K562 (cell line): Measurements from ENCODE around the gene DENND5B. TPM values are rescaled to one million over a fixed set of nuclear protein-coding genes. Genes with fewer than 3 reads are reported as not detected.

Source experiments
- ATAC-seq: fragments of 200-7000 bp; cut with Tn5 transposase; 3 replicates; pipeline ENCODE4 v1.9.1; 2020; ENCODE audit warnings: moderate library complexity
- Bru-seq: library from RNA; stranded (reverse); fragments of 400-500 nt; gene quantifications from one replicate; lab custom pipeline; 2021; lab: Mats Ljungman, UMichigan
- BruChase-seq, 2 experiments: library from RNA; stranded (reverse); fragments of 400-500 nt; gene quantifications; one replicate each; lab custom pipeline; 2021; lab: Mats Ljungman, UMichigan
- BruUV-seq: library from RNA; stranded (reverse); fragments of 400-500 nt; replicated peaks from 2 replicates; lab custom pipeline; 2021; lab: Mats Ljungman, UMichigan
- CTCF ChIA-PET: fragments of 300-600 bp; formaldehyde crosslinking; extraction: SDS; loops from one replicate; lab custom pipeline; 2021; ENCODE audit warnings: low intra/inter-chr PET ratio; lab: Yijun Ruan, JAX
- POLR2A ChIA-PET: fragments of 300-600, 350-650 bp; sonication (Branson Sonifier 250); formaldehyde crosslinking; extraction: SDS; loops from one replicate; lab custom pipeline; 2021; ENCODE audit warnings: antibody characterized with exemption, inconsistent platforms; lab: Yijun Ruan, JAX
- DNase-seq, 4 experiments: peaks; one replicate each; pipeline versions ENCODE4 v3.0.0 to v3.0.0-alpha.2; 2011 to 2018; ENCODE audit warnings: low spot score in 3 of 4, mixed read lengths in 3 of 4; ENCODE audit errors: extremely low read depth in 1 of 4
- FAIRE-seq: peaks from 2 replicates; lab custom pipeline; 2011; peaks lifted over from hg19 to GRCh38; lab: Jason Lieb, UNC
- H2AFZ ChIP-seq: 2 replicates; pipeline ENCODE4 v1.6.0; 2011; ENCODE audit warnings: low read depth, low read length, control low read depth, inconsistent platforms
- H3K27ac ChIP-seq: fragments of 200-600 bp; 3 replicates; pipeline ENCODE4 v1.8.0; 2011; ENCODE audit warnings: low read depth, mild to moderate bottlenecking, control low read depth, inconsistent platforms, low read length, moderate library complexity, mixed read lengths; ENCODE audit errors: extremely low read depth
- H3K27me3 ChIP-seq, 2 experiments: fragments of 300-600 bp in 1 of 2; 2 replicates in 1 of 2; 3 replicates in 1 of 2; pipeline versions ENCODE4 v1.6.0 to v1.8.0; 2011; ENCODE audit warnings: inconsistent platforms in 2 of 2, low read length in 2 of 2, mild to moderate bottlenecking in 1 of 2, mixed read lengths in 1 of 2, moderate library complexity in 1 of 2; ENCODE audit not compliant: control insufficient read depth in 2 of 2, insufficient read depth in 2 of 2
- H3K36me3 ChIP-seq: fragments of 300-600 bp; 3 replicates; pipeline ENCODE4 v1.8.0; 2011; ENCODE audit warnings: mild to moderate bottlenecking, low read length, inconsistent platforms; ENCODE audit not compliant: control insufficient read depth, insufficient read depth
- H3K4me1 ChIP-seq, 2 experiments: fragments of 200-600 bp in 1 of 2; replicated peaks in 1 of 2; 2 replicates in 1 of 2; 3 replicates in 1 of 2; pipeline versions ENCODE4 v1.5.1 to v1.8.0; 2011; ENCODE audit warnings: inconsistent platforms in 2 of 2, low read length in 2 of 2, mild to moderate bottlenecking in 1 of 2, mixed read lengths in 1 of 2, moderate library complexity in 1 of 2; ENCODE audit not compliant: control insufficient read depth in 2 of 2, insufficient read depth in 2 of 2
- H3K4me2 ChIP-seq: 2 replicates; pipeline ENCODE4 v1.6.1; 2011; ENCODE audit warnings: low read length, control low read depth, inconsistent platforms, mixed read lengths; ENCODE audit not compliant: insufficient read depth
- H3K4me3 ChIP-seq: fragments of 200-600 bp; sonication (generic), shearing (Covaris generic); 2 replicates; pipeline ENCODE4 v1.5.1; 2016; ENCODE audit warnings: control low read depth, inconsistent platforms
- H3K79me2 ChIP-seq: fragments of 200-600 bp; 3 replicates; pipeline ENCODE4 v1.8.0; 2011; ENCODE audit warnings: low read length, inconsistent platforms; ENCODE audit not compliant: control insufficient read depth, insufficient read depth
- H3K9ac ChIP-seq, 2 experiments: 2 replicates each; pipeline versions ENCODE4 v1.6.0 to v1.6.1; 2011; ENCODE audit warnings: low read depth in 2 of 2, low read length in 2 of 2, control low read depth in 1 of 2, inconsistent platforms in 1 of 2, mild to moderate bottlenecking in 1 of 2, mixed read lengths in 1 of 2; ENCODE audit not compliant: insufficient read depth in 1 of 2
- H3K9me1 ChIP-seq: one replicate; pipeline ENCODE4 v1.6.0; 2011; ENCODE audit warnings: inconsistent platforms, mild to moderate bottlenecking, low read length, moderate library complexity; ENCODE audit not compliant: control insufficient read depth, insufficient read depth
- H3K9me3 ChIP-seq: replicated peaks from 2 replicates; pipeline ENCODE4 v1.5.1; 2011; ENCODE audit warnings: low read depth, low read length, inconsistent platforms; ENCODE audit not compliant: control insufficient read depth, insufficient read depth
- H4K20me1 ChIP-seq: replicated peaks from 2 replicates; pipeline ENCODE4 v1.6.1; 2011; ENCODE audit warnings: low read length, inconsistent platforms, mixed read lengths; ENCODE audit not compliant: control insufficient read depth, insufficient read depth
- E2F6 ChIP-seq, 2 experiments: IDR thresholded peaks; 2 replicates each; pipeline ENCODE4 v1.6.1; 2011; ENCODE audit warnings: borderline replicate concordance in 1 of 2, control low read depth in 1 of 2, low read depth in 1 of 2, low read length in 1 of 2, mild to moderate bottlenecking in 1 of 2, mixed read lengths in 1 of 2, moderate library complexity in 1 of 2; ENCODE audit not compliant: insufficient read depth in 1 of 2, insufficient read length in 1 of 2, poor library complexity in 1 of 2, severe bottlenecking in 1 of 2; ENCODE audit errors: extremely low read depth in 1 of 2
- GTF2E2 ChIP-seq: fragments of 200-800 bp; sonication (Bioruptor generic); IDR thresholded peaks from 2 replicates; pipeline ENCODE4 v1.6.1; 2016; ENCODE audit warnings: missing genetic modification characterization, missing compliant biosample characterization
- KDM2B ChIP-seq: fragments of 250-450 bp; sonication (Bioruptor Pico); IDR thresholded peaks from 2 replicates; pipeline ENCODE4 v1.8.0; 2021; ENCODE audit warnings: mild to moderate bottlenecking, moderate library complexity
- LCOR ChIP-seq: sonication (generic); formaldehyde crosslinking; IDR thresholded peaks from 2 replicates; pipeline ENCODE4 v1.8.0; 2022; ENCODE audit warnings: mild to moderate bottlenecking, missing genetic modification reagents
- RBFOX2 ChIP-seq: fragments of 200-400 bp; formaldehyde crosslinking; IDR thresholded peaks from 2 replicates; pipeline ENCODE4 v1.6.1; 2017; ENCODE audit warnings: low read depth, mild to moderate bottlenecking, low read length, moderate library complexity
- SIN3B ChIP-seq: fragments of 450-650 bp; IDR thresholded peaks from 2 replicates; pipeline ENCODE4 v1.6.1; 2017; ENCODE audit warnings: low read depth, mild to moderate bottlenecking, moderate library complexity
- YY1 ChIP-seq, 3 experiments: IDR thresholded peaks; 2 replicates each; pipeline ENCODE4 v1.6.1; 2011; ENCODE audit warnings: low read length in 2 of 3, mild to moderate bottlenecking in 2 of 3, moderate library complexity in 2 of 3, borderline replicate concordance in 1 of 3, control low read depth in 1 of 3, low read depth in 1 of 3; ENCODE audit not compliant: insufficient read depth in 3 of 3, insufficient replicate concordance in 2 of 3, control insufficient read depth in 1 of 3, insufficient read length in 1 of 3; ENCODE audit errors: extremely low read depth in 1 of 3
- ZNF639 ChIP-seq, 2 experiments: fragments of 200-800 bp in 1 of 2; sonication (Bioruptor generic) in 1 of 2; sonication (generic) in 1 of 2; formaldehyde crosslinking in 1 of 2; IDR thresholded peaks in 1 of 2; conservative IDR thresholded peaks in 1 of 2; 2 replicates each; pipeline versions ENCODE4 v1.5.0 to v1.6.1; 2016 to 2020; ENCODE audit warnings: missing compliant biosample characterization in 1 of 2, missing genetic modification characterization in 1 of 2, missing genetic modification reagents in 1 of 2
- ZNF766 ChIP-seq: fragments of 200-800 bp; sonication (Bioruptor generic); conservative IDR thresholded peaks from 2 replicates; pipeline ENCODE4 v1.6.1; 2016; ENCODE audit warnings: missing genetic modification characterization, missing compliant biosample characterization
- ZNF77 ChIP-seq: fragments of 250-450 bp; sonication (Bioruptor Pico); IDR thresholded peaks from 2 replicates; pipeline ENCODE4 v1.5.0; 2020
- WGBS: fragments of 100-300 bp; shearing (Covaris generic); methylation state at CpG from one replicate; pipeline ENCODE4 v1.1.6; 2016; ENCODE audit warnings: low coverage, mixed read lengths; ENCODE audit not compliant: insufficient coverage; ENCODE audit errors: missing lambda C conversion rate; 5-methylcytosine and 5-hydroxymethylcytosine counted together
- in situ Hi-C: fragments of 300-500 bp; cut with MboI; formaldehyde crosslinking; loops from 4 replicates; pipeline ENCODE4 v1.15.0; 2018; ENCODE audit warnings: inconsistent platforms, mixed read lengths
- intact Hi-C: fragments of 100-400 bp; cut with micrococcal nuclease; formaldehyde crosslinking; loops from 2 replicates; pipeline ENCODE4 v1.14.2; 2022
- long read RNA-seq, 3 experiments: library from polyadenylated mRNA in 2 of 3; library from RNA in 1 of 3; unstranded in 2 of 3; stranded (forward) in 1 of 3; transcript quantifications; one replicate each; pipeline ENCODE4 v2.0.0, GENCODE V29; 2019 to 2022
- polyA minus RNA-seq, 3 experiments: library from RNA; depleted of rRNA, polyadenylated mRNA; stranded (reverse); fragments of >200 nt; gene quantifications; 2 replicates each; pipeline ENCODE4 v1.2.3, GENCODE V29; 2011
- polyA plus RNA-seq, 8 experiments: library from polyadenylated mRNA; depleted of rRNA in 4 of 8; stranded (reverse) in 5 of 8; unstranded in 3 of 8; fragments of >200 nt; fragmentation: Nextera tagmentation in 2 of 8; fragmentation: Illumina TruSeq in 1 of 8; extraction: Ambion mirVana in 2 of 8; extraction: Trizol in 1 of 8; gene quantifications; 2 replicates each; pipeline versions ENCODE4 v1.2.1 to v1.2.3, GENCODE V29; 2011 to 2014; ENCODE audit warnings: inconsistent platforms in 1 of 8, missing spikeins in 1 of 8
- total RNA-seq, 7 experiments: library from RNA; depleted of rRNA in 6 of 7; stranded (reverse); fragments of >200 nt in 6 of 7; fragmentation: Illumina TruSeq in 2 of 7; extraction: Trizol in 2 of 7; gene quantifications; 2 replicates each; pipeline versions ENCODE4 v1.2.1 to v1.2.3, GENCODE V29; 2011 to 2021; ENCODE audit warnings: low replicate concordance in 1 of 7

DENND5B gene
- 7.0 and 7.7 TPM in 2 replicates for total RNA-seq (2011; cell fraction: chromatin; rRNA removed; ENCODE audit: low replicate concordance)
- total RNA-seq (2011; cell fraction: nucleolus; rRNA removed) = 3.3 and 3.8 TPM in 2 replicates
- 4.1 and 5.4 TPM in 2 replicates for total RNA-seq (2011; cell fraction: nucleoplasm; rRNA removed)
- 2.1 and 3.6 TPM in 2 replicates for total RNA-seq (2014; rRNA removed)
- total RNA-seq (2014; rRNA removed; fragmentation: Illumina TruSeq; extraction: Trizol) = 4.7 and 5.0 TPM in 2 replicates
- 3.6 and 4.0 TPM in 2 replicates for total RNA-seq (2015; rRNA removed; fragmentation: Illumina TruSeq; extraction: Trizol)
- total RNA-seq (2021) = 4.5 and 5.0 TPM in 2 replicates
- 6.0 and 11.8 TPM in 2 replicates for polyA plus RNA-seq (2011; rRNA removed)
- polyA plus RNA-seq (2011; cell fraction: cytosol; rRNA removed) = 3.4 and 9.1 TPM in 2 replicates
- polyA plus RNA-seq (2011; cell fraction: nucleus; rRNA removed) = 1.5 and 4.8 TPM in 2 replicates
- polyA plus RNA-seq (2012) = 2.2 and 2.5 TPM in 2 replicates
- polyA plus RNA-seq (2014; fragmentation: Illumina TruSeq; extraction: Trizol) = 3.5 and 3.9 TPM in 2 replicates
- polyA plus RNA-seq (2014; fragmentation: Nextera tagmentation; extraction: Ambion mirVana) = 1 to 10 TPM in 1 of 2 experiments, under 1 TPM in 1; 0.99 to 1.2 TPM
- polyA plus RNA-seq (2014; rRNA removed) = 3.6 and 3.8 TPM in 2 replicates
- polyA minus RNA-seq (2011; rRNA and poly(A)+ RNA removed) = 6.9 and 16.9 TPM in 2 replicates
- polyA minus RNA-seq (2011; cell fraction: cytosol; rRNA and poly(A)+ RNA removed) = 2.9 and 7.9 TPM in 2 replicates
- 1.5 and 6.8 TPM in 2 replicates for polyA minus RNA-seq (2011; cell fraction: nucleus; rRNA and poly(A)+ RNA removed)
- Bru-seq, nascent RNA = percentile 52 among the genes with signal in this experiment
- BruChase-seq, experiment 1, labeled RNA remaining after a 2-hour chase = percentile 58 among the genes with signal in this experiment
- percentile 57 among the genes with signal in this experiment for BruChase-seq, experiment 2, labeled RNA remaining after a 6-hour chase
- long read RNA-seq, experiment 1, partial matches to known transcripts = 8 of 11 reads
- long read RNA-seq, experiment 1, other reads (novel, unspliced or antisense) = 3 of 11 reads
- long read RNA-seq, experiment 2, partial matches to known transcripts = 2 of 6 reads
- long read RNA-seq, experiment 2, other reads (novel, unspliced or antisense) = 4 of 6 reads
- long read RNA-seq, experiment 3, partial matches to known transcripts = 1 of 1 reads
- long read RNA-seq, experiment 3, other reads (novel, unspliced or antisense) = 0 of 1 reads

GRCh38 chr12:31590642-31591379 lies at the start of gene DENND5B:
Gene DENND5B, minus strand, starts transcription at chr12:31591136. Its CDS starts 304 bp downstream, at chr12:31590832.
- Histone ChIP-seq H3K4me1 (peaks cover 2 to 20% of the 10 kb centered on the region in 2 experiments; a peak in 4 of 5 replicates), H3K4me3 (peak within 1 kb of the TSS; percentile 86), H3K79me2 (no peaks in the 10 kb centered on the region), H3K4me2 (peak within 1 kb of the TSS; percentile 86), H3K27me3 (peaks cover 11 to 12% of the 10 kb centered on the region in 2 experiments; a peak in 4 of 5 replicates), H3K9ac (peak within 1 kb of the TSS; percentile 61 to 94; a peak in 3 of 4 replicates), H3K27ac (peak within 1 kb of the TSS; percentile 68; the same call in 2 of the 3 replicates), H2AFZ (peak within 1 kb of the TSS; percentile 88), H4K20me1 (no peaks in the 10 kb centered on the region), H3K36me3 (no peaks in the 10 kb centered on the region), H3K9me3 (no peaks in the 10 kb centered on the region), H3K9me1 (no peaks in the 10 kb centered on the region)
- in situ Hi-C loops = no loop called here
- no peak for FAIRE-seq
- no TSS peak for BruUV-seq
- peak; percentile 78 for ATAC-seq
- POLR2A ChIA-PET = interaction anchor here (0.5 to 1.5 kb wide), 7 partner anchors 13 to 79 kb away, joined by 3 to 4 read pairs (median 3); no protein-coding TSS in a partner anchor
- CTCF ChIA-PET = interaction anchor here (0.6 kb wide), 1 partner anchor 443 kb away, joined by 3 read pairs; no protein-coding TSS in a partner anchor
- DNase-seq = peak; percentile 72 to 84 (median 77)
- intact Hi-C loops = no loop called here
- 0% methylated on average over 29 of the region's 117 CpGs for WGBS
- TF ChIP-seq ZNF639 (CRISPR knock-in tag; conservative IDR thresholded peaks at IDR 0.05 in 1 of 2, IDR thresholded peaks at IDR 0.05 in 1 of 2) (peak in 1 of 2 experiments; percentile 73; a peak in 1 of 4 replicates), RBFOX2 (peak; percentile 50; the same call in 1 of the 2 replicates), E2F6 (IDR thresholded peaks at IDR 0.05; ENCODE audit: borderline replicate concordance in 1 of 2, extremely low read depth in 1 of 2, insufficient read depth in 1 of 2, insufficient read length in 1 of 2, low read depth in 1 of 2, low read length in 1 of 2, poor library complexity in 1 of 2, severe bottlenecking in 1 of 2) (peak in 1 of 2 experiments; percentile 65), GTF2E2 (tag) (peak; percentile 70; the same call in 1 of the 2 replicates), SIN3B (peak; percentile 44; the same call in 1 of the 2 replicates), KDM2B (CRISPR knock-in tag) (0 out of 2 replicates have a peak, but pooled peaks have one; percentile 78), ZNF766 (0 out of 2 replicates have a peak, but pooled peaks have one; percentile 42), LCOR (no peak), ZNF77 (CRISPR knock-in tag) (no peak), YY1 (IDR thresholded peaks at IDR 0.05; ENCODE audit: borderline replicate concordance in 1 of 3, control insufficient read depth in 1 of 3, extremely low read depth in 1 of 3, insufficient read depth in 3 of 3, insufficient read length in 1 of 3, insufficient replicate concordance in 2 of 3, low read depth in 1 of 3, low read length in 2 of 3) (peak in 1 of 3 experiments; percentile 24)
